GM12801 (cell line): ENCODE data around the gene SF3B3.

ENCODE experiments used
- CTCF ChIP-seq: IDR thresholded peaks from one replicate; pipeline ENCODE4 v1.5.1; 2011; ENCODE audit warnings: control low read depth; ENCODE audit not compliant: insufficient read length; ENCODE audit errors: extremely low read depth

Gene SF3B3

GRCh38 chr16:70569752-70570151 lies 46.1 kb downstream of the SF3B3 start:
- TF ChIP-seq CTCF, result no peak

DNA sequence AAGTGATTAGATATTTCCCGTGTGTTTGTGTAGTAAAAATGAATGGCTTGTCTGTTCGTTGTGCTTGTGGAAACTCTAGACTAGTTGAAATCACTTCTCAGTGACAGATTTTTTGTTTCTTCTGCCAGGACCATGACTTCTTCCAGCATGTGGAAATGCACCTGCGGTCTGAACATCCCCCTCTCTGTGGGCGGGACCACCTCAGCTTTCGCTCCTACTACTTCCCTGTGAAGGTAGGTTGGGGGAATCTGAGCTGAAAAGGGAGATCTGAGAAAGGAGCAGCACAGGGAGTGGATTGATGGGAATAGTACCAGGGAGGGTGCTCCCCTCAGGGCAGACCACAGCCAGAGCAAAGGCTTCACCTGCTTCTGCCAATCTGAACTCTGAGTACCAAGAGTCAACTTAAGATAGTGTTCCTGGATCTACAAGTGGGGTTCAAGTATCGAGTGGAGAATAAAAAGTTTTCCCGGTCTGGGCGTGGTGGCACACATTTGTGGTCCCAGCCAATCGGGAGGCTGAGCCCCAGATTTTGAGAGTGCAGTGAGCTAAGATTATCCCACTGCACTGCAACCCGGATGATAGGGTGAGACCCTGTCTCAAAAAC lies 47.5 kb downstream of the SF3B3 start:
- TF ChIP-seq CTCF, result no peak

DNA sequence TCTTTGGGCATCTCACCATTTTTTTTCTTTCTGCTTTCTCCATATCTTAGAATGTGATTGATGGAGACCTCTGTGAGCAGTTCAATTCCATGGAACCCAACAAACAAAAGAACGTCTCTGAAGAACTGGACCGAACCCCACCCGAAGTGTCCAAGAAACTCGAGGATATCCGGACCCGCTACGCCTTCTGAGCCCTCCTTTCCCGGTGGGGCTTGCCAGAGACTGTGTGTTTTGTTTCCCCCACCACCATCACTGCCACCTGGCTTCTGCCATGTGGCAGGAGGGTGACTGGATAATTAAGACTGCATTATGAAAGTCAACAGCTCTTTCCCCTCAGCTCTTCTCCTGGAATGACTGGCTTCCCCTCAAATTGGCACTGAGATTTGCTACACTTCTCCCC lies 48.0 kb downstream of the SF3B3 start:
- no peak for TF ChIP-seq CTCF

GRCh38 chr16:70572050-70572925 lies 48.7 kb downstream of the SF3B3 start:
- no peak for TF ChIP-seq CTCF

GRCh38 chr16:70572926-70573270 lies 49.3 kb downstream of the SF3B3 start:
- TF ChIP-seq CTCF, result no peak

- TF ChIP-seq CTCF, result no peak
These were observed 50.0 kb downstream of the SF3B3 start for GRCh38 chr16:70573451-70574121.

DNA sequence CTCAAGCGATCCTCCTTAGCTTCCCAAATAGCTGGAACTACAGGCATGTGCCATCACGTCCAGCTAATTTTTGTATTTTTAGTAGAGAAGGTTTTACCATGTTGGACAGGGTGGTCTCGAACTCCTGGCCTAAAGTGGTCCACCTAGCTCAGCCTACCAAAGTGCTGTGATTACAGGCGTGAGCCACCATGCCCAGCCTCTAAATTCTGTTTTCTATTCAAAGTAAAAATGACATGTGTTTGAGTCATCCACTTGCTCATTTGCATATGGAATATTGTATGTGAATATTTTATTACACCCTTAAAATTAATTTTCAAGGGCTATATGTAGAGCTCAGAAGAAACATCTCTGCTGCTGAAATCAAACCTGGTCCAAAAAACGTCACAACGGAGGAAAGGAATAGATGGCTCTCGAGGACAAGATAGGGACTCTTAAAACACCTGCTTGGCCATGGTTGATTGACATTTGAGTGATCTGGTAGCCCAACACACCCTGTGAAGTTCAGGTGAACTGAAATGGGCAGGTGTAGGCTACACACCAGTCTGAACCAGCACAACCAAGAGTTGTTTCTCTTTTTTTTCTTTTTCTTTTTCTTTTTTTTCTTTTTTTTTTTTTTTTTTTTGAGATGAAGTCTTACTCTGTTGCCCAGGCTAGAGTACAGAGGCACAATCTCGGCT lies 51.1 kb downstream of the SF3B3 start:
- no peak for TF ChIP-seq CTCF
